Measurements from ENCODE around the gene KIAA0753. TPM values are rescaled to one million over a fixed set of nuclear protein-coding genes. Genes with fewer than 3 reads are reported as not detected.

KIAA0753 gene
- total RNA-seq, 1 donor from 2014 or later, result 15.7 TPM

DNA sequence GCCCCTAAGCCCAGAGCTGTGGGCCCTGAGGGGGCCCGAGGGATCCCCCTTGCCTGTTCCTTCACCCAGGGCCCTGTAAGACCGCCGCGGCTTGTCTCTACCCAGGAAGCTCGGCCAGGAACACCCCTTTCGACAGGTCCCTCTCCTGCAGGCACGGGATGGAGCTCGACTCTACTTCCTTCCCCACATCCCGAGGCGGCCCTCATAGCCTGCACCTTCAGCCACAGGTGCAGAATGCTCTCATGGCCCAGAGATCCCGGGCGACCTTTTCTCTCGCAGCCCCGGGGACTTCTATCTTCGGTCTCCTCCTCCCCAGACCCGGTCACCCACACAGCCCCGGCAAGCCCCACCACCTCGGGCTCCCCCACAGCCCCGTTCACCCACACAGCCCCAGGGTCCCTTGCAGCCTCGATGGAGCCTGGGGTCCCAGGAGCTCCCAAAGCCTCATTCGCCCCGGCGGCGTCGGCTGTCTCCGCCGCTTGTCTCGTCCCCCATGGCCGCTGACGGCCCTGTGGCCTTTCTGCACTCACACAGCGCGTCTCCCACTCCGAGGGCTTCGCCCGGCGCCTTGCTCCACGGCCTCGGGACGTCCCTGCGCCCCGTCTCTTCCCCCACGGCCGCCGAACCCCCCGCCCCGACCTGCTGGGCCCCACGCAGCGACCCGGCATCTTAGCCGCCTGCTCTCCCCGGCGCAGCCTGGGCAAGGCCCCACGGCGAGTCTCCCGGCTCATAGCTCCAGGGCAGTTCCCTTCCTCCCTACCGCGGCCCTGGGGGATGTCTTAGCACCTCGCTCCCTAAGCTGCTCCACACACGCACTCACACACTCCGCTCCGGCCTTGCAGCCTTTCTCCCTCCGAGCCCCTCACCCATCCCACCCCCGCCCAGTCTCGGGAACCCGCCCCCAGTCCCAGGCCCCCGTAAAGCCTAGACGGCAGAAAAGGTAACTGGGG is 650 bp downstream of the KIAA0753 start:
- TF ChIP-seq, protein P1, sequence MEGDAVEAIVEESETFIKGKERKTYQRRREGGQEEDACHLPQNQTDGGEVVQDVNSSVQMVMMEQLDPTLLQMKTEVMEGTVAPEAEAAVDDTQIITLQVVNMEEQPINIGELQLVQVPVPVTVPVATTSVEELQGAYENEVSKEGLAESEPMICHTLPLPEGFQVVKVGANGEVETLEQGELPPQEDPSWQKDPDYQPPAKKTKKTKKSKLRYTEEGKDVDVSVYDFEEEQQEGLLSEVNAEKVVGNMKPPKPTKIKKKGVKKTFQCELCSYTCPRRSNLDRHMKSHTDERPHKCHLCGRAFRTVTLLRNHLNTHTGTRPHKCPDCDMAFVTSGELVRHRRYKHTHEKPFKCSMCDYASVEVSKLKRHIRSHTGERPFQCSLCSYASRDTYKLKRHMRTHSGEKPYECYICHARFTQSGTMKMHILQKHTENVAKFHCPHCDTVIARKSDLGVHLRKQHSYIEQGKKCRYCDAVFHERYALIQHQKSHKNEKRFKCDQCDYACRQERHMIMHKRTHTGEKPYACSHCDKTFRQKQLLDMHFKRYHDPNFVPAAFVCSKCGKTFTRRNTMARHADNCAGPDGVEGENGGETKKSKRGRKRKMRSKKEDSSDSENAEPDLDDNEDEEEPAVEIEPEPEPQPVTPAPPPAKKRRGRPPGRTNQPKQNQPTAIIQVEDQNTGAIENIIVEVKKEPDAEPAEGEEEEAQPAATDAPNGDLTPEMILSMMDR (conservative IDR thresholded peaks at IDR 0.05; ENCODE audit: low read depth, low read length), result no peak
- no peak for DNase-seq (ENCODE audit: low read depth)
- peak overlapping the region; percentile 98 for H3K4me3 ChIP-seq (ENCODE audit: low read depth, low read length)

DNA sequence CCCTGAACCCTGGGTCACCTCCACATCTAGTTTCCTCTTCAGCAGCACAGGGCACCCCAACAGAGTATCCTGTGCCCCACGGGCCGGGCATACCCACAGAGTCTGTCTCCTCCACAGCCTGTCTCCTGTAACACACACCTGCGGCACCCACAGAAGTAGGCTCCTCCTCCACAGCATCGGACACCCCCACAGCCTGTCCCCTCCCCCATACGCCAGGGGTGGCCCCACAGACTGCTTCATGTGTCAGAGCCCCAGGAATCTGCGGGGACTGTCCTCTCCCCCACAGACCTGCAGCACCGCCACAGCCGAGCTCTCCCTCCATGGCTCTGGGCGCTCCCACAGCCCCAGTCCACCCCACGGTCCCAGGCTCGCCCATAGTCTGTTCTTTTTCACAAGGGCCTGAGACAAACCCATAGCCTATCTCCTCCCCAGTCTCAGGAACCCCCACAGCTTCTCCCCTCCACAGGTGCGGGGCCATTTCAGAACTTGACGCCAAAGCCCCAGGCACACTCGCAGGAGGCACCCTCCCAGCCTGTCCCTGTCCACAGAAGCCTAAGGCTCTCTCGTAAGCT is 1.4 kb downstream of the KIAA0753 start:
- H3K4me3 ChIP-seq (ENCODE audit: low read depth, low read length), result peak overlapping the region; percentile 98
- no peak for DNase-seq (ENCODE audit: low read depth)
- TF ChIP-seq, protein P1 (conservative IDR thresholded peaks at IDR 0.05; ENCODE audit: low read depth, low read length), result no peak

DNA sequence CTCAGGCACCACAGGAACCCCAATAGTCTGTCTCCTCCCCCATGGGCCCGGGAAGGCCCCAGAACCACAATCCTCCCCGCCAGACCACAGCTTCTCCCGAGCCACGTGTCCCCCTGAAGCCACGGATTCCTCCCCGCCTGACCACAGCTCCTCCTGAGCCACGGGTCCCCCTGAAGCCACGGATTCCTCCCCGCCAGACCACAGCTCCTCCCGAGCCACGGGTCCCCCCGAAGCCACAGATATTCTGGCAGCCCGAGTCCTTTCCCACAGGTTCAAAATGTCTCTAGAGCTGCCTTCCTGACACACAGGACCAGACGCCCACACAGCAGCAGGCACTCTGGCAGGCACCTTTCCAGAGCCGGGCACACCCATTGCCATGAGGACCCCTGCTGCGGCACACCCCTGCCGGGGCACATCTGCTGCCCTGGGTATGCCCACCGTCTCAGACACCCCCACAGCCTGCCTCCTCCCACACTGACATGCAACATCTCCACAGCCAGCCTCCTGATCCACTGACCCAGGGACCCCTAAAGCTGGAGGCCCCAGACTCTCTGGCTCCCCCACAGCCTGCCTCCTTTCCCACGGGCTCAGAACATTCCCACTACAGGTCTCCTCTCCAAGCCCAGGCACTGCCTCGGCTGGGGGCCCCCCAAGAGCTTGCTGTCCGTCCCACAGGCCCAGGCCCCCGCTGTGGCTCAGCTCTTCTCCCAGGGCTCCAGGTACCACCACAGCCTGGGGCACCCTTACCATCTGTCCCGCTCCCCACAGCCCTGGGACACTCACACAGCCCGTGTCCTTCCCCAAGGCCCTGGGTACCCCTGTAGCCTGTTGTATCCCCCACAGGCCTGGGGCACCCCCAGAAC is 2.2 kb downstream of the KIAA0753 start:
- TF ChIP-seq, protein P1 (conservative IDR thresholded peaks at IDR 0.05; ENCODE audit: low read depth, low read length), result no peak
- H3K4me3 ChIP-seq (ENCODE audit: low read depth, low read length), result peak overlapping the region; percentile 98
- DNase-seq (ENCODE audit: low read depth), result no peak

DNA sequence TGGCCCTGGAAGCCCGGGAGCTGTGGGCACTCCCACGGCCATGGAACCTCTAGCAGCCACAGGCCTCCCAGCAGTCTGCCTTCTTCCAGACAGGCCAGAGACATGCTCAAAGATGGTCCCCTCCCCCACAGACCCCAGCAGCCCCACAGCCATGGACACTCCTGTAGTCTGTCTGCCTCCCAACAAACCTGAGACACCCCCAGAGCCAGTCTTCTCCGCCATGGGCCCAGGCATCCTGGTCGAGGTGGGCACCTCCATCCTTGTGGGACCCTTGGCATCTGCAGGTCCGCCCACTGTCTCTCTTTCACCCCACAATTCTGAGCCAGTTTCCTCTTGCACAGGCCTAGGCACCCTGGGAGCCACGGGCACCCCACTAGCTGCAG is 3.1 kb downstream of the KIAA0753 start:
- TF ChIP-seq, protein P1 (conservative IDR thresholded peaks at IDR 0.05; ENCODE audit: low read depth, low read length), result no peak
- no peak for DNase-seq (ENCODE audit: low read depth)
- H3K4me3 ChIP-seq (ENCODE audit: low read depth, low read length), result no peak overlapping the region

DNA sequence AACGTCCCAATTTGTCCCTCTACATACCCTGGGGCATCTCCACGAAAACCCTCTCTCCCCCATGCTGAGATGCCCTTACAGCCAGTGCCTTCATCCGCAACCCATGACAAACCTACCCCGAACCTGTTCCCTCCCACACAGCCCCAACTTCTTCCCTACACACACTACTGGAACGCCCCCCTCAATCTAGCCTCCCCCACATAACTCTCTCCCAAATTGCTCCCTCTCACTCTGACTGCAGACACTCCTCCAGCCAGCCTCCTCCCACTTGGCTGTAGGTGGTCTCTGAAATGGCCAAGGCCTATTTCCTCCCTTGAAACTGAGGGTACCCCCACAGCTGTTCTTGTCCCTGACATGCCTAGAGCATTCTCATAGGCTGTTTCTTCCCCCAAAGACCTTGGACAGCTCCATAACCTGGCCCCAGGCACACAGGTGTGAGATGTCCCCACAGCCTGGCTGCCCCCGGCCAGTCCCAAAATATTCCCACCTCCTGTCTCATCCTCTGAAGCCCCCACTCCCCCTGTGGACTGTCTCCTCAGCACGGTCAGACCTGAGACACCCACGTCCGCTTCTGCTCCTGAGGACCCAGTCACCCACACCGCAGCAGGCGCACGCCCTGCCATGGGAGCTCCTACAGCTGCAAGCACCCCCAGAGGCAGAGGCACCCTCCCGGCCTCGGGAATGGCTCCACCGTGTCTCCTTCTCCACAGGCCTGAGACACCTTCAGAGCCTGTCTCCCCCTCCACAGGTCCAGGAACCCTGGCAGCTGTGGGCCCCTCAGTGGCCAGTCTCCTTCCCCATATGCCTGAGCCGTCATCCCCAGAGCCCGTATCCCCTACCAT is 3.7 kb downstream of the KIAA0753 start:
- TF ChIP-seq, protein P1 (conservative IDR thresholded peaks at IDR 0.05; ENCODE audit: low read depth, low read length), result no peak
- H3K4me3 ChIP-seq (ENCODE audit: low read depth, low read length), result no peak overlapping the region
- DNase-seq (ENCODE audit: low read depth), result no peak

DNA sequence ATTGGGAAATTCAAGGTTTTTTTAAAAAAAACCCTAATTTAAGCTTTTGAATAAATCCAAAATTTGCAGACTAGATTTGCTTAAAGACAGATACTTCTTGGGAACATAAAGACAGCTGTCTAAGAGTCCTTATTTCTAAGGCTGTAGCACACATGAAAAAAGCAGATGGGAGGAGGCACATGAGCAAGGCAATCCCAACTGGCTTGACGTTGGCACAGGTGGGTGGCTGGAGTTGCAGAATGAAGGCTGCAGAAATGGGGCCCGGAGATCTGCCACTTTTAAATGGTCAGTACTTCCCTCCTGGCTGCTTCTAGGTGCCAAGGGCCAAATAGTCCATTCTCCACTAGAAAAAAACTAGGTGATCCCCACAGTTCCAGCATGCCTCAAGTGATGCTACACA is 4.4 kb downstream of the KIAA0753 start:
- DNase-seq (ENCODE audit: low read depth), result no peak
- H3K4me3 ChIP-seq (ENCODE audit: low read depth, low read length), result no peak overlapping the region

More for the DNA sequence above, 4.4 kb downstream of the KIAA0753 start:
- TF ChIP-seq, protein P1 (conservative IDR thresholded peaks at IDR 0.05; ENCODE audit: low read depth, low read length), result no peak
